HepG2 (cell line): ENCODE measurements around the gene SKIDA1. TPM values are rescaled to one million over a fixed set of nuclear protein-coding genes. Genes with fewer than 3 reads are reported as not detected.

ENCODE experiments used
- MIER3 ChIP-seq: IDR thresholded peaks from 2 replicates; pipeline ENCODE4 v1.6.1; 2016; ENCODE audit warnings: missing compliant biosample characterization, borderline replicate concordance
- SMAD9 ChIP-seq: sonication (generic); formaldehyde crosslinking; IDR thresholded peaks from 2 replicates; pipeline ENCODE4 v1.5.1; 2020; ENCODE audit warnings: mild to moderate bottlenecking, missing genetic modification reagents
- ZFYVE20 ChIP-seq: sonication (generic); formaldehyde crosslinking; IDR thresholded peaks from 2 replicates; pipeline ENCODE4 v1.8.0; 2023; ENCODE audit warnings: low read depth, mild to moderate bottlenecking, moderate library complexity, missing genetic modification reagents, borderline replicate concordance
- ZNF251 ChIP-seq: sonication (generic); formaldehyde crosslinking; IDR thresholded peaks from 2 replicates; pipeline ENCODE4 v1.9.0; 2021; ENCODE audit warnings: mild to moderate bottlenecking, missing genetic modification reagents
- ZNF260 ChIP-seq: sonication (generic); formaldehyde crosslinking; IDR thresholded peaks from 2 replicates; pipeline ENCODE4 v1.4.0; 2020; ENCODE audit warnings: missing genetic modification reagents, low read depth, mild to moderate bottlenecking, borderline replicate concordance
- ZNF549 ChIP-seq: sonication (generic); formaldehyde crosslinking; IDR thresholded peaks from 2 replicates; pipeline ENCODE4 v1.5.0; 2020; ENCODE audit warnings: missing genetic modification reagents
- polyA plus RNA-seq, 8 experiments: library from polyadenylated mRNA; depleted of rRNA in 3 of 8; stranded (reverse) in 7 of 8; unstranded in 1 of 8; fragments of >200 nt; fragmentation: Illumina TruSeq in 4 of 8; extraction: Trizol in 4 of 8; gene quantifications; 2 replicates each; pipeline versions ENCODE4 v1.2.1 to v1.2.3, GENCODE V29; 2011 to 2016; ENCODE audit warnings: low read depth in 4 of 8, missing spikeins in 1 of 8, mixed read lengths in 1 of 8; ENCODE audit not compliant: insufficient read depth in 1 of 8
- total RNA-seq, 5 experiments: library from RNA; depleted of rRNA; stranded (reverse); fragments of >200 nt; fragmentation: Illumina TruSeq; extraction: Trizol; gene quantifications; 2 replicates each; pipeline ENCODE4 v1.2.3, GENCODE V29; 2016; ENCODE audit warnings: low read depth in 1 of 5
- TF ChIP-seq, protein P1 (sequence below): sonication (generic); formaldehyde crosslinking; IDR thresholded peaks from 2 replicates; pipeline ENCODE4 v1.4.0; 2020; ENCODE audit warnings: missing genetic modification reagents, borderline replicate concordance
- TF ChIP-seq, protein P2 (sequence below): sonication (generic); formaldehyde crosslinking; IDR thresholded peaks from 2 replicates; pipeline ENCODE4 v1.4.0; 2020; ENCODE audit warnings: missing genetic modification reagents; ENCODE audit errors: not compliant biosample characterization
- TF ChIP-seq, protein P3 (sequence below): sonication (generic); formaldehyde crosslinking; IDR thresholded peaks from 2 replicates; pipeline ENCODE4 v1.4.0; 2020; ENCODE audit warnings: missing genetic modification reagents, borderline replicate concordance
- TF ChIP-seq, protein P4 (sequence below): sonication (generic); formaldehyde crosslinking; IDR thresholded peaks from 2 replicates; pipeline ENCODE4 v1.8.0; 2022; ENCODE audit warnings: missing genetic modification reagents, mild to moderate bottlenecking, borderline replicate concordance
- TF ChIP-seq, protein P5 (sequence below): sonication (generic); formaldehyde crosslinking; IDR thresholded peaks from 2 replicates; pipeline ENCODE4 v1.8.0; 2022; ENCODE audit warnings: mild to moderate bottlenecking, missing genetic modification reagents, moderate library complexity
- TF ChIP-seq, protein P6 (sequence below): sonication (generic); formaldehyde crosslinking; IDR thresholded peaks from 2 replicates; pipeline ENCODE4 v1.8.1; 2022; ENCODE audit warnings: mild to moderate bottlenecking, missing genetic modification reagents
- TF ChIP-seq, protein P7 (sequence below): sonication (generic); formaldehyde crosslinking; IDR thresholded peaks from 2 replicates; pipeline ENCODE4 v1.5.0; 2020; ENCODE audit warnings: mild to moderate bottlenecking, missing genetic modification reagents
- TF ChIP-seq, protein P8 (sequence below): sonication (generic); formaldehyde crosslinking; IDR thresholded peaks from 2 replicates; pipeline ENCODE4 v1.8.0; 2022; ENCODE audit warnings: mild to moderate bottlenecking, missing genetic modification reagents; ENCODE audit not compliant: insufficient replicate concordance

Gene SKIDA1
- total and polyA plus RNA-seq, 2 of the 13 experiments (the other 11 are each of a cell fraction or from before 2014, with no cell fraction given) = 0.73 to 1.5 TPM

DNA sequence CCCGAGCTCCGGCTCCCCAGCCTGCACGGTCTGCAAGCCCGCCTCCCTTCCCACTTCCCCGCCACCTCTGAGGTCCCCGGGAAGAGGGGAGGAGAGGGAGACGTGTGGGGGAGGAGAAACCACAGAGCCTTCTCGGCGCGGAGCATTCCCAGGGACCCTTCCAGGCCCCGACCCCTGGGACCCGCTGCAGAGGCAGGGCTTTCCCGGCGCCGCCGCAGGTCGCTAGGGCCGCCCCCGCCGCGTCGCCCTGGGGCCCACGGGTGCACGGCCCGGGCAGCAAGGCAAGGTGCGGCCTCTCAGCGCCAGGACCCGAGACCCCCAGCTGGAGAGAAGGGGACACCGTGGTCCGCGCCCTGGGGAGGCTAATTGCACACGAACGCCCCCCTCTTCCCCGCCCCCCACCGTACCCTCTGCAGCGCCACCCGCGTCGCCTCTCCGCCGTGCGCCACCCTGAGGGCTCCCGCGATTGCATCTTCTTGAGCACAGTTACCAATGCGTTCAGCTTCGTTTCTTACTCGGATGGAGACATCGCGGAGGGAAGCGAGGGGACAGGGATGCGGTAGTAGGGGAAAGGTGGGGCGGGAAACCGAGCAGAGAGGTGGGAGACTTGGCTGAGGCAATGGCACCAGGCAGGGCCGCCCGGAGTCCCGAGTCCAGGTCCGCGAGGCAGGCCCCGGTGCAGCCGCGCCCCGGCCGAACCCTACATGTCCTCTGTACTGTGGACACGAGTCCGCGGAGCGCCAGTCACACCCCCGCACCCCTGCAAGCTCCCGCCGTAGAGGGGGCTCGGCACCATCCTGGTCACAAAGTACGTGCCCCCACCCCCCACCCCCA, 28.9 kb downstream of the SKIDA1 start (continued):
- TF ChIP-seq, protein P1, sequence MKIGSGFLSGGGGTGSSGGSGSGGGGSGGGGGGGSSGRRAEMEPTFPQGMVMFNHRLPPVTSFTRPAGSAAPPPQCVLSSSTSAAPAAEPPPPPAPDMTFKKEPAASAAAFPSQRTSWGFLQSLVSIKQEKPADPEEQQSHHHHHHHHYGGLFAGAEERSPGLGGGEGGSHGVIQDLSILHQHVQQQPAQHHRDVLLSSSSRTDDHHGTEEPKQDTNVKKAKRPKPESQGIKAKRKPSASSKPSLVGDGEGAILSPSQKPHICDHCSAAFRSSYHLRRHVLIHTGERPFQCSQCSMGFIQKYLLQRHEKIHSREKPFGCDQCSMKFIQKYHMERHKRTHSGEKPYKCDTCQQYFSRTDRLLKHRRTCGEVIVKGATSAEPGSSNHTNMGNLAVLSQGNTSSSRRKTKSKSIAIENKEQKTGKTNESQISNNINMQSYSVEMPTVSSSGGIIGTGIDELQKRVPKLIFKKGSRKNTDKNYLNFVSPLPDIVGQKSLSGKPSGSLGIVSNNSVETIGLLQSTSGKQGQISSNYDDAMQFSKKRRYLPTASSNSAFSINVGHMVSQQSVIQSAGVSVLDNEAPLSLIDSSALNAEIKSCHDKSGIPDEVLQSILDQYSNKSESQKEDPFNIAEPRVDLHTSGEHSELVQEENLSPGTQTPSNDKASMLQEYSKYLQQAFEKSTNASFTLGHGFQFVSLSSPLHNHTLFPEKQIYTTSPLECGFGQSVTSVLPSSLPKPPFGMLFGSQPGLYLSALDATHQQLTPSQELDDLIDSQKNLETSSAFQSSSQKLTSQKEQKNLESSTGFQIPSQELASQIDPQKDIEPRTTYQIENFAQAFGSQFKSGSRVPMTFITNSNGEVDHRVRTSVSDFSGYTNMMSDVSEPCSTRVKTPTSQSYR (CRISPR knock-in tag) = 0 out of 2 replicates have a peak, but pooled peaks have one; percentile 53
- TF ChIP-seq, protein P2, sequence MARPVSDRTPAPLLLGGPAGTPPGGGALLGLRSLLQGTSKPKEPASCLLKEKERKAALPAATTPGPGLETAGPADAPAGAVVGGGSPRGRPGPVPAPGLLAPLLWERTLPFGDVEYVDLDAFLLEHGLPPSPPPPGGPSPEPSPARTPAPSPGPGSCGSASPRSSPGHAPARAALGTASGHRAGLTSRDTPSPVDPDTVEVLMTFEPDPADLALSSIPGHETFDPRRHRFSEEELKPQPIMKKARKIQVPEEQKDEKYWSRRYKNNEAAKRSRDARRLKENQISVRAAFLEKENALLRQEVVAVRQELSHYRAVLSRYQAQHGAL (CRISPR knock-in tag) = no peak
- TF ChIP-seq, protein P3, sequence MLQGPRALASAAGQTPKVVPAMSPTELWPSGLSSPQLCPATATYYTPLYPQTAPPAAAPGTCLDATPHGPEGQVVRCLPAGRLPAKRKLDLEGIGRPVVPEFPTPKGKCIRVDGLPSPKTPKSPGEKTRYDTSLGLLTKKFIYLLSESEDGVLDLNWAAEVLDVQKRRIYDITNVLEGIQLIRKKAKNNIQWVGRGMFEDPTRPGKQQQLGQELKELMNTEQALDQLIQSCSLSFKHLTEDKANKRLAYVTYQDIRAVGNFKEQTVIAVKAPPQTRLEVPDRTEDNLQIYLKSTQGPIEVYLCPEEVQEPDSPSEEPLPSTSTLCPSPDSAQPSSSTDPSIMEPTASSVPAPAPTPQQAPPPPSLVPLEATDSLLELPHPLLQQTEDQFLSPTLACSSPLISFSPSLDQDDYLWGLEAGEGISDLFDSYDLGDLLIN = 0 out of 2 replicates have a peak, but pooled peaks have one; percentile 30
- TF ChIP-seq, protein P4, sequence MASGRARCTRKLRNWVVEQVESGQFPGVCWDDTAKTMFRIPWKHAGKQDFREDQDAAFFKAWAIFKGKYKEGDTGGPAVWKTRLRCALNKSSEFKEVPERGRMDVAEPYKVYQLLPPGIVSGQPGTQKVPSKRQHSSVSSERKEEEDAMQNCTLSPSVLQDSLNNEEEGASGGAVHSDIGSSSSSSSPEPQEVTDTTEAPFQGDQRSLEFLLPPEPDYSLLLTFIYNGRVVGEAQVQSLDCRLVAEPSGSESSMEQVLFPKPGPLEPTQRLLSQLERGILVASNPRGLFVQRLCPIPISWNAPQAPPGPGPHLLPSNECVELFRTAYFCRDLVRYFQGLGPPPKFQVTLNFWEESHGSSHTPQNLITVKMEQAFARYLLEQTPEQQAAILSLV (CRISPR knock-in tag) = peak; percentile 84
- TF ChIP-seq ZFYVE20 (CRISPR knock-in tag) (no peak), ZNF549 (CRISPR knock-in tag) (no peak), MIER3 (CRISPR knock-in tag) (peak; percentile 46; the same call in 1 of the 2 replicates), ZNF260 (CRISPR knock-in tag) (peak; percentile 61; the same call in 1 of the 2 replicates), ZNF251 (CRISPR knock-in tag) (peak; percentile 89; the same call in 1 of the 2 replicates), SMAD9 (CRISPR knock-in tag) (0 out of 2 replicates have a peak, but pooled peaks have one; percentile 46)
- TF ChIP-seq, protein P5, sequence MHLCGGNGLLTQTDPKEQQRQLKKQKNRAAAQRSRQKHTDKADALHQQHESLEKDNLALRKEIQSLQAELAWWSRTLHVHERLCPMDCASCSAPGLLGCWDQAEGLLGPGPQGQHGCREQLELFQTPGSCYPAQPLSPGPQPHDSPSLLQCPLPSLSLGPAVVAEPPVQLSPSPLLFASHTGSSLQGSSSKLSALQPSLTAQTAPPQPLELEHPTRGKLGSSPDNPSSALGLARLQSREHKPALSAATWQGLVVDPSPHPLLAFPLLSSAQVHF (CRISPR knock-in tag) = no peak
- TF ChIP-seq, protein P6, sequence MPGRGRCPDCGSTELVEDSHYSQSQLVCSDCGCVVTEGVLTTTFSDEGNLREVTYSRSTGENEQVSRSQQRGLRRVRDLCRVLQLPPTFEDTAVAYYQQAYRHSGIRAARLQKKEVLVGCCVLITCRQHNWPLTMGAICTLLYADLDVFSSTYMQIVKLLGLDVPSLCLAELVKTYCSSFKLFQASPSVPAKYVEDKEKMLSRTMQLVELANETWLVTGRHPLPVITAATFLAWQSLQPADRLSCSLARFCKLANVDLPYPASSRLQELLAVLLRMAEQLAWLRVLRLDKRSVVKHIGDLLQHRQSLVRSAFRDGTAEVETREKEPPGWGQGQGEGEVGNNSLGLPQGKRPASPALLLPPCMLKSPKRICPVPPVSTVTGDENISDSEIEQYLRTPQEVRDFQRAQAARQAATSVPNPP (CRISPR knock-in tag) = 0 out of 2 replicates have a peak, but pooled peaks have one; percentile 77
- TF ChIP-seq, protein P7, sequence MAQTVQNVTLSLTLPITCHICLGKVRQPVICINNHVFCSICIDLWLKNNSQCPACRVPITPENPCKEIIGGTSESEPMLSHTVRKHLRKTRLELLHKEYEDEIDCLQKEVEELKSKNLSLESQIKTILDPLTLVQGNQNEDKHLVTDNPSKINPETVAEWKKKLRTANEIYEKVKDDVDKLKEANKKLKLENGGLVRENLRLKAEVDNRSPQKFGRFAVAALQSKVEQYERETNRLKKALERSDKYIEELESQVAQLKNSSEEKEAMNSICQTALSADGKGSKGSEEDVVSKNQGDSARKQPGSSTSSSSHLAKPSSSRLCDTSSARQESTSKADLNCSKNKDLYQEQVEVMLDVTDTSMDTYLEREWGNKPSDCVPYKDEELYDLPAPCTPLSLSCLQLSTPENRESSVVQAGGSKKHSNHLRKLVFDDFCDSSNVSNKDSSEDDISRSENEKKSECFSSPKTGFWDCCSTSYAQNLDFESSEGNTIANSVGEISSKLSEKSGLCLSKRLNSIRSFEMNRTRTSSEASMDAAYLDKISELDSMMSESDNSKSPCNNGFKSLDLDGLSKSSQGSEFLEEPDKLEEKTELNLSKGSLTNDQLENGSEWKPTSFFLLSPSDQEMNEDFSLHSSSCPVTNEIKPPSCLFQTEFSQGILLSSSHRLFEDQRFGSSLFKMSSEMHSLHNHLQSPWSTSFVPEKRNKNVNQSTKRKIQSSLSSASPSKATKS = no peak
- TF ChIP-seq, protein P8, sequence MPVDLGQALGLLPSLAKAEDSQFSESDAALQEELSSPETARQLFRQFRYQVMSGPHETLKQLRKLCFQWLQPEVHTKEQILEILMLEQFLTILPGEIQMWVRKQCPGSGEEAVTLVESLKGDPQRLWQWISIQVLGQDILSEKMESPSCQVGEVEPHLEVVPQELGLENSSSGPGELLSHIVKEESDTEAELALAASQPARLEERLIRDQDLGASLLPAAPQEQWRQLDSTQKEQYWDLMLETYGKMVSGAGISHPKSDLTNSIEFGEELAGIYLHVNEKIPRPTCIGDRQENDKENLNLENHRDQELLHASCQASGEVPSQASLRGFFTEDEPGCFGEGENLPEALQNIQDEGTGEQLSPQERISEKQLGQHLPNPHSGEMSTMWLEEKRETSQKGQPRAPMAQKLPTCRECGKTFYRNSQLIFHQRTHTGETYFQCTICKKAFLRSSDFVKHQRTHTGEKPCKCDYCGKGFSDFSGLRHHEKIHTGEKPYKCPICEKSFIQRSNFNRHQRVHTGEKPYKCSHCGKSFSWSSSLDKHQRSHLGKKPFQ (CRISPR knock-in tag) = peak; percentile 81
